ENCODE measurements around the gene THBS3. TPM values are rescaled to one million over a fixed set of nuclear protein-coding genes. Genes with fewer than 3 reads are reported as not detected.
A peak's percentile ranks its signal among the peaks of the same experiment; 100 is the strongest.

The THBS3 gene
- total and polyA plus RNA-seq, 9 of the 15 experiments (the other 6 are each of a cell fraction or from before 2014, with no cell fraction given) = 0.59 to 8.3 (median 3.2) TPM

GRCh38 chr1:155172732-155173477 is 34.8 kb downstream of the THBS3 start, which contains the start of gene KRTCAP2 (continued):
- TF ChIP-seq ZBTB26 (CRISPR knock-in tag; IDR thresholded peaks at IDR 0.05) = 0 out of 2 replicates have a peak, but pooled peaks have one; percentile 29
- TF ChIP-seq PHTF2 (CRISPR knock-in tag; IDR thresholded peaks at IDR 0.05) = no peak
- peak; percentile 45; the same call in 1 of the 2 replicates for TF ChIP-seq JUN (IDR thresholded peaks at IDR 0.05; ENCODE audit: borderline replicate concordance, low read depth, low read length)
- no peak for TF ChIP-seq JUN (CRISPR knock-in tag; IDR thresholded peaks at IDR 0.05; ENCODE audit: borderline replicate concordance)
- no peak for TF ChIP-seq PBX2 (CRISPR knock-in tag; IDR thresholded peaks at IDR 0.05; ENCODE audit: low read depth)
- no peak for TF ChIP-seq PBX2 (tag; conservative IDR thresholded peaks at IDR 0.05; ENCODE audit: low read depth)
- TF ChIP-seq MAFK (IDR thresholded peaks at IDR 0.05; ENCODE audit: low read length) = no peak
- TF ChIP-seq POLR2B (IDR thresholded peaks at IDR 0.05; ENCODE audit: low read depth, partially characterized antibody) = peak; percentile 94
- no peak for TF ChIP-seq HDAC8 (tag; IDR thresholded peaks at IDR 0.05)
- no peak for TF ChIP-seq EHMT2 (IDR thresholded peaks at IDR 0.05)
- no peak for TF ChIP-seq NR2C1 (IDR thresholded peaks at IDR 0.05)
- TF ChIP-seq NR2C1 (tag; IDR thresholded peaks at IDR 0.05) = peak; percentile 42; the same call in 1 of the 2 replicates
- no peak for TF ChIP-seq STAT5A (IDR thresholded peaks at IDR 0.05; ENCODE audit: borderline replicate concordance, low read length)
- TF ChIP-seq KAT2B (IDR thresholded peaks at IDR 0.05; ENCODE audit: low read depth, low read length) = no peak
- peak; percentile 71 for TF ChIP-seq SMC3 (conservative IDR thresholded peaks at IDR 0.05; ENCODE audit: insufficient read depth, low read depth, low read length)
- TF ChIP-seq RNF219 (CRISPR knock-in tag; IDR thresholded peaks at IDR 0.05) = no peak
- no peak for TF ChIP-seq ZSCAN29 (IDR thresholded peaks at IDR 0.05)
- TF ChIP-seq HMG20A (CRISPR knock-in tag; conservative IDR thresholded peaks at IDR 0.05) = no peak
- TF ChIP-seq HMGN3 (IDR thresholded peaks at IDR 0.05; ENCODE audit: borderline replicate concordance, extremely low read depth, insufficient read length, low read depth, low read length) = peak; percentile 65
- no peak for TF ChIP-seq ZKSCAN8 (CRISPR knock-in tag; IDR thresholded peaks at IDR 0.05)
